HEK293 (cell line): ENCODE data around the gene TMUB1.

Experiments used
- CTCF ChIP-seq: fragments of 450-650 bp; formaldehyde crosslinking; IDR thresholded peaks from 2 replicates; pipeline ENCODE4 v1.5.1; 2016; ENCODE audit warnings: missing biosample characterization, missing genetic modification characterization
- YY1 ChIP-seq: fragments of 450-650 bp; formaldehyde crosslinking; IDR thresholded peaks from 2 replicates; pipeline ENCODE4 v1.5.1; 2018; ENCODE audit warnings: missing biosample characterization, missing genetic modification characterization

GRCh38 chr7:151056283-151056665 lies 27.0 kb downstream of the TMUB1 start:
- TF ChIP-seq CTCF (tag by site-specific recombination) (no peak), YY1 (tag by site-specific recombination) (no peak)
